HG02973 (cell line): ENCODE data around the gene HSPA12B.

Source experiments
- ATAC-seq: cut with Tn5 transposase; IDR thresholded peaks from one replicate; pipeline ENCODE4 v1.9.1; 2021; ENCODE audit warnings: moderate library complexity; ENCODE audit not compliant: unreplicated experiment

The HSPA12B gene

DNA sequence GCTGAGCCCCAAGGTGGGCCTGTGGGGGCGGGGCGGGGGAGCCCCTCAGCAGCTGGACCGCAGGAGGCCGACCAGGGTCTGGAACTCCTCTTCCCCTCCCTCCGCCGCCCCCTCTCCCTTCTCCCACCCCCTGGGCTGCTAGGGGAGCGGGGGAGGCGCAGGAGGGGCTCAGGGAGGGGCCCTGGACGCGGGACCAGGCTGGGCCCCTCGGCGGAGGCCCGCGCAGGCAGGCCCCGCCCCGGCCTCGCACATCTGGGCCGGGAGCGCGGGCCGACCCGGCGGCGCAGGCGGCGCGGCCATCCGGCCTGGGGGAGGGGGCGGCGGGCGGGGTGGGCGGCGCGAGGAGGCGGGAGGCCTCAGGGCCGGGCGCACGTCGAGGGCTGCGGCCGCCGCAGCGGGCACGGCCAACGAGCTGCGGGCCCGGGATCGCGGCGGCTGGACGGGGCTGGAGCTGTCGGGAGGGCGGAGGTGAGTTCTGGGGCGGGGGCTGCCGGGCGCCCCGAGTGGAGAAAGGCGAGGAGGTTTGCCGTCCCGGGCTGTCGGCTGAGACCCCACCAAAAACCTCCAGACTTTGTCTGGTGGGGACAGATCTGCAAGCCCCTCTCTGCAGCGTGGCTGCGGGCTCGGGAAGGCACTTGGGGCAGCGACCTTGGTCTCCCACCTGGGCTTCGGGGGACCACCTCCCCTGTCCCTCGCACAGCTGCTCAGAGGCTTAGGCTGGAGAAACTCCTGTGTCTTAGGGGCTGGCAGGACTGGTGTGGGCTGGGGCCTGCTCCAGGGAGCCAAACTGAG is at the start of gene HSPA12B:
Gene HSPA12B, plus strand, starts transcription at position 359 of the 792 bp plus-strand sequence. CDS start 5,990 bp downstream, outside the sequence.
- ATAC-seq = no peak

DNA sequence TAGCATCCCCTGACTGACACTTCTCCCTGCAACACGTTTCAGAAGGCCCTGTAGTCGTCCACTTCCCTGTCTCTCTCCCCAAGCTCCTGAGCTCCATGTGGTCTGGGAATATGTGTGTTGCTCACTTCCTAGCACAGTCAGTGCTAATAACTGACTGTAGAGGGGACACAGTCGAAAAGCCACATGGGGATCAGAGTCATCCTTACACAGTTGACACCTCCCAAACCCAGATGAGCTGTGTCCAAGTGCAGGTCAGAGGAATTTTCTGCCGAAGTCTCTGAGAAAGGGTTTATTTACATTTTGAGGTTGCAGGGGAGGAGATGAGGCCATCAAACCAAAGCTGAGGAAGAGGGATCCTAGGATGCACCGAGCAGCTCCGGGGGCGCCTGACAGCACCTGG is 47.1 kb upstream of the HSPA12B start:
- no peak for ATAC-seq

GRCh38 chr20:3686421-3686820 is 46.1 kb upstream of the HSPA12B start:
- no peak for ATAC-seq

- no peak for ATAC-seq
Observed at GRCh38 chr20:3686867-3687321, 45.6 kb upstream of the HSPA12B start.

- ATAC-seq = no peak
Observed at GRCh38 chr20:3687655-3688054, 44.8 kb upstream of the HSPA12B start.

DNA sequence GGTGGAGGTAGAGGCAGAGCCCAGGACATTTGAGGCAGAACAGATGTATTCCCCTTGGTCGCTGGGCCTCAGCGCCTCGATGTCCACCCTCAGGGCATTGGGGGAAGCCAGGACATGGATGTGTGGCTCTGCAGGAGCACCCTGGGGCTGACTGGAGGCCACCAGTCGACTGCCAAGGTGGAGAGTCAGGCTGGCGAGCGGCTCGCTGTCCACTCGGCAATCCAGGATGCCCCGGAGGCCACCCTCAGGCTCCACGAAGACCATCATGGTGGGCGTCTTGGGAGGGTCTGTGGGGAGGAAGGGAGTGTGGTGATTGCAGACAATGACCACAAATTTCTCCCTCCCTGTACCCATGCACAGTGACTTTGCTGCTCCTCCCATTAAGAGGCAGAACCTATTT is 42.5 kb upstream of the HSPA12B start:
- ATAC-seq = no peak

GRCh38 chr20:3690413-3690812 is 42.1 kb upstream of the HSPA12B start:
- ATAC-seq = no peak

GRCh38 chr20:3691306-3691705 is 41.2 kb upstream of the HSPA12B start:
- ATAC-seq = no peak

GRCh38 chr20:3691897-3692296 is 40.6 kb upstream of the HSPA12B start:
- no peak for ATAC-seq

DNA sequence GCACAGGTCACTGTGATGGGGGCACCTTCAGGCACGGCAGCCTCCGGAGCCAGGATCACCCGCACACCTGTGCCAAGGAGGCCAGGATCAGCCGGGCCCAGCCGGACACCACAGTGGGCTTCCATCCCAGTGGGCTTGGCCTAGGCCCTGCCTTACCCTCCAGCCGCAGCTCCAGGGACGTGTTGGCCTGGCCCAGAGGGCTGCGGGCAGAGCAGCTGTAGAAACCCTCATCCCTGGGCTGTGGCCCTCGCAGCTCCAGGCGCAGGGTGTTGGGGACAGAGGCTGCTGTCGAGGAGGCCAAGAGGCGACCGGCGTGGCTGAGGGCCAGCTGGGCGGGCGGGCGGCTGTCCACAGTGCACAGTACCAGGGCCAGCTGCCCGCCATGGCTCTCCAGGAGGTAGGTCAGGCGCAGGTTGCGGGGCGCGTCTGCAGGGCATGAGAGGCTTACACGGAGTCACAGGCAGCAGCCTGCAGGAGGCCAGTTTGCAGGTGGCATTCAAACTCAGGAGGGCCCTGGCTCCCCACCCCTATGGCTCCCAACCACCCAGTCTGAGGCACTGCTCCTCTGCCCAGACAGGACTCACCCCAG is 39.7 kb upstream of the HSPA12B start:
- no peak for ATAC-seq

- no peak for ATAC-seq
Observed at GRCh38 chr20:3693376-3693775, 39.1 kb upstream of the HSPA12B start.

DNA sequence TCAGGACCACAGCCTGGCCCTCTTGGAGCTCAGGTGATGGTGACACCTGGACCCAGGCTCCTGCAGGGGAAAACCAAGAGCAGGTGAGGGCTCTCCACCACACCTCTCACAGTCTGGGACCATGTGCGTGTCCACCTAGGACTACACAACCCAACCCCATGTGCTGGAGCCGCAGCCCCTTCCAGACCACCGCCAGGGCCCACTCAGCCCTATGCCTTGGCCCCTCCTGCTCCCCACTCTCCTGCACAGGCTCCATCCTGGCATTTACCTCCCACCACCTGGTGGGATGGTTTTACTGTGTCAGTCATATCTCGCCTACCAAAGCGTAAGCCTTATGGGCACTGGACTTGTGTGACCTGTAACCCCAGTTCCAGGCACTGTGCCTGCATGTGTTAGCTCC is 37.6 kb upstream of the HSPA12B start:
- ATAC-seq = no peak

DNA sequence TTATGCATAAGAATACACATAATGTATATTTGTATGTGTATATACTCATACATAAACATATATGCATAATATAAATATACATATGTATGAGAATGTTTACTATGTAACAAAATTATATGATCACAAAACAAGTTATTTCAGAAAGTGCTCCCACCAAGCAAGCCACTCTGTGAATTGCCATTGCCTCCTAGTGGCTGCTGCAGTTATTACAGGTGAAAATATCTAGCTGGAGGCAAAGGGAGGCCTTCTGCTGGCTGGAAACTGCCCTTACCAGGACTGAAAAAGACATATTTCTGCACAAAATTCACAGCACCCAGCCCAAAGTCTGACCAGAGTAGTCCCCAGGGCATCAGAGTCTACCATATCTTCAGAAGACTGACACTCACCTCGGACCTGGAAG is 36.3 kb upstream of the HSPA12B start:
- no peak for ATAC-seq

- ATAC-seq = no peak
Observed at GRCh38 chr20:3696745-3697587, 35.5 kb upstream of the HSPA12B start.

DNA sequence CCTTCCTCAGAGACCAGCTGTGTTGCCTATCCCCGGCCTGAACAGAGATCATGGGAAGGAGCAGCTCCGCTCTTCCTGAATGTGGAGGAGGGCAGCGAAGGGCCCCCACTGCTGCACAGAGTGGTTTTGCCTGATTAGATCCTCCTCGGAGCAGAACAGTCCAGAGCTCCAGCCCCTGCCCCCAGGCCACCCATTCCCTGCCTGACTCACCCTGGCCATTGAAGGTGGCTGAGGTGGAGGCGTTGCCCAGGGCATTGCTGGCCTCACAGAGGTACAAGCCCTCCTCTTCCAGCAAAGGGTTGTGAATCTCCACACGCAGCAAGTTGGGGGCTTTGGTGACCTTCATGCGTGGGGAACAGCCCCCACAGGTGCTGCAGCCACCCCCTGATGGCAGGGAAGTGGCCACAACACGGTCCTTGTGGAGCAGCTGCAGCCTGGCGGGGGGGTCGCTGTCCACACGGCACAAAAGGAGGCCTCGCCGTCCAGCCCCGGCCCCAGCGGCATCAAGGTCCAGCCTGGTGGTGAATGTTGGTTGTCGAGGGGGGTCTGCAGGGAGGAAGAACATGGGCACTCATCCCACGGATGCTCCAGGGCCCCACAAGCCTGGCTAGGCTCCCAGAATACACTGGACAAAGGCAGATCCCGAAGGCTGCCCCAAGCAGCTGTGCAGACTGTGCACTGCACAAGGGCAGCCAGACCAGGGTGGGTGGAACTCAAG is 34.7 kb upstream of the HSPA12B start:
- ATAC-seq = no peak

DNA sequence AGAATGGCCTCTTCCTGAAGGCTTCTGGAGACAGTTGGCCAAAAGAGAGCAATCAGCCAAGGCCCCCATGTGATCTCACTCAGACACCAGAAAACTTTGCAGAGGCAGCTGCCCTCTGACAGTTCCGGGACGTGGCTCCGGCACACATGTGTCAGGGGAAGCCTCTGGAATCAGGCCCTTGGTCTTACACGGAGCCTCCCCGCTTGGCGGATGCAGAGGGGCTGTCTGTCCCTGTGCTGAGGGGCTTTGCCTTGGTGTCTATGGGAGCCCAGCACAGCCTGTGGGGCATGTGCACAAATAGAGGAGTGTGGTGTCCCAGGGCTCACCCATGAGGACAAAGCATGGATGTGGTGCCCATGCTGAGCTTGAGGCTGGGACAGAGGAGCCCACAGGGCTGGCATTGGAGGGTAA is 33.9 kb upstream of the HSPA12B start:
- ATAC-seq = no peak

- ATAC-seq = no peak
Observed at GRCh38 chr20:3699037-3699436, 33.4 kb upstream of the HSPA12B start.

DNA sequence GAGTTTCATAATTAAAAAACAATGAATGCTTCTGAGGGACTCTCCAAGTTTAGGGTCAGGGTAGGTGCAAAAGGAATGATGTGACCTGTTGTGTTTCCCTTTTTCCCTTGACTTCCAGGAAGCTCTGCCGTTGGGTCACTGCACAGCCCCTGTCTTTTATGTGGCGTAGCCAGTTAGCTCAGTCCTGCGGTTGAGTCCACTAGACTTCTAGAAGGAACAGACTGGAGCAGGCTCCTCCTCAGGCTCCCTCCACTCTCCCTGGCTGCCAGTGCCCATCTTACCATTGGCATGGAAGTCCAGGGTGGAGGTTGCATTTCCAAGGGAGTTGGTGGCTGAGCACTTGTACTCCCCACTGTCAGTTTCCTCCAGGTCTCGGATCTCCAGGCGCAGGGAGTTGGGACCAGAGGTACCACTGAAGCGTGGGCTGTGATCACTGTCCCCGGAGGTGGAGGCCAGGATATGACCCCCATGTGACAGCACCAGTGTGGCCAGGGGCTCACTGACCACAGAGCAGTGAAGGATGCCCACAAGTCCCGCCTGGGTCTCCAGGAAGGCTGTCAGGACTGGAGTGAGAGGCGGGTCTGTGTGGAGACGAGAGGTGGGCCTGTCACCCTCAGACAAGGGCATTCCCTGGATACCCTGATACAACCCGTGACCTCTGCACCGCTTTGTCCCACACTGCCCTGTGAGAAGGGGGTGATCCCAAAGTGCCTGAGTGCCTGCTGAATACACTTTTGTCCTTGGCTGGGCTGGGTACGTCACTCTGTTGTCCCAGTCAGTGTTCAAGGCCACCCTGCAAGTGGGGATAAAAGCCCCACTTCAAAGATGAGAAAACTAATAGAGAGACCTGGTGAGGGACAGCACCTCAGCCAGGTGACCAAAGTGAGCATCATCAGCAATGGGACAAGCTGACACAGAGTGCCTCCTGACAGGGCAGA is 31.2 kb upstream of the HSPA12B start:
- ATAC-seq = no peak

DNA sequence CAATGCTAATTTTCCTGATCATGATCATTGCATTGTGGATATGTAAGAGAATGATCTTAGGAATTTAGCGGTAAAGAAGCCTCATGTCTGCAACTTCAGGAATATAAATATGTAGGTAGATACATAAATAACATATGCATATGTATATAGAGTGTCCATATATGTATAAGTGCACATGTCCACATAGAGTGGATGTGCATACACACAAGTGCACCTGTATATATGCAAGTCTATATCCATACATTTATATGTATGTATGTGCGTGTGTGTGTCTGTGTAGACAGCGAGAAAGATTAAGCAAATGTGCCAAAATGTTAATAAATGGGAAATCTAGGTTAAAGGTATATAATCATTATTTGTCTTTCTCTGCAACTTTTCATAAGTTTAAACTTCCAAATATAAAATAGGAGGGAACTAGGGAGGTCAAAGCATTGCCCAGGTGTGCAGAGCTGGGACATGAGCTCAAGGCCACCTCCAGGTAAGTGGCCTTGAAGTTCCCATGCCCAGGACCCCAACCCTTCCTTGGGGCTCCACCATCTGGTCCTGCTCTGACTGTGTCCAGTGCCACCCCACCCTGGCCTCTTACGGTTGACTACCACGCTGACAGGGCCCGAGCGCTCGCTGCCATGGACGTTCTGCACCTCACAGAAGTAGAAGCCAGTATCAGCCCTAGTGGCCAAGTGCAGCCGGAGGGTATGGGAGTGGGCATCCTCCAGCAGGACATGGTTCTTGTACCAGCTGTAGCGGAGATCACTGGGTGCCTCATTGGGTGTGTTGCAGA is 29.7 kb upstream of the HSPA12B start:
- no peak for ATAC-seq
